NCI-H1105 (cell line): Measurements from ENCODE around the gene MAML2.

ENCODE experiments used
- DNase-seq: peaks from one replicate; lab custom pipeline; 2025; lab: John Stamatoyannopoulos, UW

The MAML2 gene

DNA sequence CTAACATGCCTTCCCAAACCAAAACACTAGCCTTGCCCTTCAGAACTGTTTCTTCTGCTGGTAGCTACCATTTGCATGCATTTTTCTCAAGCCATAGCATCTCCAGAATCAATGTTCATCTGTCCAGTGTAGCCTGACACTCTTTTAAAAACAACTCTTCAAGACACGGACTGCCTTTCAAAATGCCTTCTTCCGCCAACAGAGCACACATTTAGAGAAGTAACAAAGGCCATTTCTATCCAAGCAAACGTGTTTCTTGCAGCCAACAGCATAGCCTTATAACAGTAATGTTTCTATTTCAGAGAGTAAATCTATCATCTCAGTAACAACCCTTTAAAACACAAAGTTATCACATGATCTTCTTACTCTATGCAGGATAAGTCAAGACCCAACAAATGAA lies 275.8 kb downstream of the MAML2 start:
- no peak for DNase-seq

DNA sequence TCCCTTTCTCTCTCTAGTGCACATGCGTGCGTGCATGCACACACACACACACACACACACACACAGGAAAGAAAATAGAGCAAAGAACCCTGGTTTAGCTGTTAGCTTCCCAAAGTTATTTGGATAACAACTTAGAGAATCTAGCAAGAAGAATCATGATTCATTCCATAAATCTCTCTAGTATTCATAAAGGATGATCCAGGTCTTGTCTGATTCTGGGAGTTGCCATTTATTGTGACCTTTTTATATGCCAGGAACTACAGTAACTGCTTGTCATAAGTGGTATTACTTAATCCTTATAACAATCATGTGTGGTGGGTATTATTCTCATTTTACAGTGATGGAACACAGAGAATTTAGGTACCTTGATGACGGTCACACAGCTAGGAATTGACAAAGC lies 277.6 kb downstream of the MAML2 start:
- no peak for DNase-seq

DNA sequence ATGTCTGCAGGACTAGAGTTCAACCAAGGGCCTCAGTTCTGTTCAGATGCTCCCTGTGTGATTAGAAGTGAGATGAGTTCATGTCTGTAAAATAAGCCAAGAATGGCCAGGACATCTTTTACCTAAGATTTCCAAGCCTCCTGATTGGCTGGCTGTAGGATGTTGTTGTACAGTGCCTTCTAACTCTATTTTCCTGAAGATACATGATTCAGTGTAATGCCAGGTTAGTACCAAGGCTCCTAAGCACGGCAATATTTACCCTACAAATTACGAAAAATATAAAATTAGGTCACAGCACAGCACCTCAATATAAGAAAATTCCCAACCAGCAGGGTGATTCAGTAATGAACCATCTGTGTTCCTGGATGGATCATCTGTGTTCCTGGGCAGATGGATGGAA lies 279.1 kb downstream of the MAML2 start:
- no peak for DNase-seq

DNA sequence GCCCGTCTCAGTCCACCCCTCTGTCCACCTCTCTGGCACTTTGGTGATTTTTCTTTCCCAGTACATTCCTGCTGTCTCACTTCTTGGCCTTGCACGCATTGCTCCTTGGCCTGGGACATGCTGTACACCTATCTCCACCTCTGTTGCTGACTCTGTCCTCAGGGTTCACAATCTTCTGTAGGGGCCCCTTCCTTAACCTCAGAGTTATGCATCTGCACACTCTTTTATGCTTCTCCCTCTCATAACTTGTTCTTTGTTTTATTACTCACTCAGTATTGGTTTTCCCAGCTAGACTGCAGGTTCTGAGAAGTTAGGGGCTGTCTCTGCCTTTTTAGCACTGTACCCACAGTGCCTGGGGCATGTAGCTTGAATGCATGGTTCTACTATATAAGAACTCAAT lies 279.9 kb downstream of the MAML2 start:
- DNase-seq, result no peak

DNA sequence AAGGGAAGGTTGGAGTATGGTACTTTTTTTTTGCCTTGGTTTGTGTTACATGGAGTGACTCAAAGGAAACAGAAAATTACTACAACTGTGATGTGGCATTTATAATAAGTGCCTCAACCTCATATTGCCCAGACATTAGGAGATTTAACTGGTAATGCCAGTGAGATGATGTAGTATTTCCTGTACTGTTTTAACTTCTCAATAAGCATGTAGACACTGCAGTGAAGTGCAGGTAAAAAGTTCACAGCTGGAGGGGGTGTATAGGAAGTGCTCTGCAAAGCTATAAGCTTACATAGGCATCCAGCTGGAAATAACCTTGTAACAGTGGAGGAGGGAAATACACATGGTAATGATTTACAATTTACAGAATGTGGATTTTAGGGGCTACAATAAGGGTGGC lies 280.9 kb downstream of the MAML2 start:
- no peak for DNase-seq

DNA sequence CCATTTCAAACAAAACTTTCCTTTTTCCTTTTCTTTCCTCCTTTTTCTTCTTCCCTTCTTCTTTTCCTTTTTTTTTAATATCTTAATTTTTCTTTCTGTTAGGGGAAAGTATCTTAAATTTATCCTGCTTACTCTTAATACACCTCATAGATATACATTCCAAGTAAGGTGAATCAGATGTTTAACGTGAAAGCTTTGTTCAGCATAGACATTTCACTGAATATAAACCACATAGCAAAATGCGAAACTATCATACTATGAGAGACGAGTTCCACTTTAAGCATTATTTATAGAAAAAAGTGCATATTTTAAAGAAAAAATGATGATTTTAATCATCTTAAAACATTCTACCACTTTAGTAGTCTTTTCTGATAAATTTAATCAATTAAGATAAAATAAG lies 281.3 kb downstream of the MAML2 start:
- DNase-seq, result no peak

DNA sequence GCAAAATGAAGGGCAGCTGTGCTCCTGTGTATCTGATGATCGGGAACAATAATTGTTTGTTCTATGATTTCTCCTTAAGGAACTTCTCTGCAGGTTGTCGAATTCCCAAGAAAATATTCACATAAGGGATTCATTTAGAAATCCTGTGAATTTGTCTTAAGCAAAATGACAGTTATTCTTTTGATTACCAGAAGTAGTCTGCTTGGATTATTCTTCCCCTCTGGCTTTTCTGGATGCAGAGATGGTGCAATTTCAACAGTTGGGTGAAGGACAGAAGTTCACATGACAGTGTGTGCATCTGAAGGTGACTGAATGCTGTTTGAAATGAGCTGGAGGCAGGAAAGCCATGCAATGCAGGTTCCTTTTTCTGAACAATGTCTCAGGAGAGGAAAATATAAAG lies 281.9 kb downstream of the MAML2 start:
- no peak for DNase-seq

DNA sequence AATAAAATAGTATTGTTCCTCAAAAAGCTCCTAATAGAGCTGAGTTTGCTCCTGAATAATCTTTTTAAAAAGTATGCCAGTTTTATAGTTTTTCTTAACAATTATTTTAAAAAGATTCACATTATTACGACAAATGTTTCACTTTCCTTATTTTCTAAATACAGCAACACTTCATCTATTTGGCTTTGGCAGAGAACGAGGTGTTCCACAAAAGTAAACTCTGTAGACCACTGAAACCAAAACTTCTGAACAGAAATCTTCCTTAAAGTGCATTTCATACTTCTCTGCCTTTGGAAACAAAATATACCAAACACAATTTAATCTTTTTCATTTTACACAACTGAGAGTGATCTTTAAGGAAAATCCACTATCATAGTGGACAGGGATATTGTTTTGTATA lies 285.5 kb downstream of the MAML2 start:
- no peak for DNase-seq

DNA sequence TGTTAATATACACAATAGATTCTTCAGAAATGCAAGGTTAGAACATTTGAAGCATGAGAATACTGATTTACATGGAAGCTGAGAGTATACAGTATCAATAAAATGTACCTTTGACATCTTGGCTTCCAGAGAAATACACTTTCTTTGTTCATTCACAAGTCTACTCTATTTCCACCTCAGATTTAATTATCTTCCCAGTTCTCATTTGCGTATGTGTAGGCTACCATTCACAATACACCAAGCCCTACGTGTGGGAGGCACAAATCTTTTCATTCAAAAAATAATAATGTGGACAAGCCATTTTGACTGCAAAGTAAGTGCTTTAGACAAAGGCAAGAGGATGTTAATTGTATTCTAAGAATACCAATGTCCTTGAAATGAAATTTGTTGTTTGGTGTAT lies 286.4 kb downstream of the MAML2 start:
- DNase-seq, result no peak

DNA sequence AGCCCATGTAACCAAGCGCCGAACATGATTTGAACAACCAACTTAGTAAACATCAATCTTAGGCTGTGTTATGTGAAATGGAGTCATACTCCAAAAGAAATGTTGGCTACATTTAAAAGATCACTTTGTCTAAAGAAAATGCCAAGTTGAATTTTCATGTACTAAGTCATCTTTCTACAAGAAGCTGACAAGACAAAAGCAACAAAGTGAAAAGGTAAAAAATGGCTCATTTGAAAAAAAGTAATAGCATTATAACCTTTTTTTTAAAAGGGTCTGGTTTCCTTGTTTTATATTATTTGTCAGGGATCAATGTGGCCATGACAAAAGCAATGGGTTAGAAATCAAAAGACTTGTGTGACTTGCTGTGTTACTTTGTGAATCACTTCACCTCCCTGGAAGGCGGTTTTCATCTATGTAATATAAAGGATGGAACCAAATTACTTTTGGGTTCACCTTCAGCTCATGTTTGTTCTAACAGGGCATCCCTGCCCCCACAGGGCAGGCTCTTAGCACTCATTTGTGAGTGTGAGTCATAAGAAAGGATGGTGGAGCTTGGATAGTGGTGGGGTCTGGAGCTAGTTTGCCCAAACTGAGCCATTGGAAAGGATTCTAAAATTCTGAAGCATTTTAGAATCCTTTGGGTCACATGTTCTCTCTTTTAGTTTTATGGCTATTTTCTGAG lies 287.1 kb downstream of the MAML2 start:
- no peak for DNase-seq

DNA sequence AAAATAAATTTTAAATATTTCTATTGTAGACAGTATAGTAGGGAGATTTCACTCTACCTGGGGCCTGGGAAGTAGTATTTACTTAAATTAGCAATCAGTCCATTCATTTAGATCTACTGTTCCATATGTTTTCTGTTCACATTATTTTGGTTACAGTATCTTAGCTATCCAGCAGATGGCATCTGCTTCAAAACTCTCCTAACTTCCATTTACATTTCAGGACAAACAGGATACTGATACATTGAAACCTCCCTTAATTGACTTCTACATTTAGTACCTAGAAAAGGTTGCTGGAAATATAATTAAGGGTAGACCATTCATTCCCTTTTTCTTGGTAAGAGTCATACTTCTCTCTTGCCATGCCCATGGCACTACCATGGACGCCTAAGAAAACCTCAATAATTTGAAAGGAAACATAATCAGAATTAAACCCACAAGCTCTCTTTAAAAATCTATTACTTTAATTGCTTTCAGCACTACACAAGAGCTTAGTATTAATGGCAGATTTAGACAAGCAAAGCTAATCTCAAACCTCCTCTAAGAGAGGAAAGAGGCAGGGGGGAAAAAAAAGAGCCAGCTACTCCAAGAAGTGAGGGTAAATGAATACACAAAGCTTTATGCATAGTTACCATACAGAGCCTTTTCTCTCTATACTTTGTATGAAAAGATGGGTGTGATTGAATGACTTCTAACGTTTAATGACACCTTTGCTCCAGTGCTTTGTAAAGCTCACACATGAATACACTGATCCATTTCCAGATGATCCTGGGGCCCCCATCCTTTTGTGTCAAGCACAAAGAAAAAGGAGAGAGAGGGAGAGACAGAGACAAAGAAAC lies 287.9 kb downstream of the MAML2 start:
- DNase-seq, result peak; percentile 20

DNA sequence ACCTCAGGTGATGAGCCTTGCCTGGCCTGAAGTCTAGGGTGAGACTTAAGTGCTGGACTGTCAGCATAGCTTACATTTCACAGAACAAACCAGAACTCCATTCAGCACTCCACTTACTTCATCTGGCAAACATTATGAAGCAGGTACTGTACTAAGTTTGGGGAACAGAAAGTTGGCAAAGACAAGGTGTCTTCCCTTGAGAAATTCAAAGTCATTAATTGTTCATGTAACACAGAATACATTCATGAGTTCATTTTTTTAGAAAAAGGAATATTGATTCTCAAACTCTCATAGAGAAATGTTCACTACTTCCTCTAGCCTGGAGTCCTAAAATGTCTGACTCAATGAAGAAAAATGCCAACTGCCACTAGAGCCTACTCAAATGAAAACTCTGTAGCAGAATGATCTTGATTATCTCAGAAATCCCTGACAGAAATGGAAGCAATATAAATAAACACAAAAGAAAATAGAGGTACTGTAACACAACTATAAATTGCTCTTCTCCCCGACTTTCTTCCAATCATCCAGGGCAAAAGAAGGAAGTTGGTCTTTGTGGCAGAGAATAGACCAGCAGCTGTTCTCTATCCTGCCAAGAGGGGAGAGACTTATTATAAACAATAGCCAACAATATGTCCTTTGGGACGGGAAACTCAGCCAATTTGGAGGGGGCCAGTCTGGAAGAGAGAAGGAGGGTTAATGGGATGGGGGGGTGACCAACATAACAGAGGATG lies 289.9 kb downstream of the MAML2 start:
- DNase-seq, result no peak

DNA sequence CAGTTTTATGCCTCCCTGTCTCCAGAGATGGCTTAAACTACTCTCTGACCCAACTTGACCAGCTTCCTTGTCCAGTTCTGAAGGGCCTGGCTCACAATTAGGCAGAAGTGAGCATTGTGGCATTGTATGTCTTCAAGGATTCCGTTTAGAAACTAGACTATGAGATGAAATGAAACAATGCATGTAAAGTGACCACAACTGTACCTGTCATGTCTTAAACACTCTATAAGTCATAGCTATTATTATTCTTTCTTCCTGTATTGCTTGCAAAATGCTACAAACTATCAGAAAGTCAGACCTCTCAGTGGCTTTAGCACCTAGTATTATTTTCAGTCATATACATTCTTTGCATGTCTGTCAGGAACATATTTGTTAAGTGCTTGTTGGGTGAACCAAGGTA lies 291.2 kb downstream of the MAML2 start:
- DNase-seq, result no peak

DNA sequence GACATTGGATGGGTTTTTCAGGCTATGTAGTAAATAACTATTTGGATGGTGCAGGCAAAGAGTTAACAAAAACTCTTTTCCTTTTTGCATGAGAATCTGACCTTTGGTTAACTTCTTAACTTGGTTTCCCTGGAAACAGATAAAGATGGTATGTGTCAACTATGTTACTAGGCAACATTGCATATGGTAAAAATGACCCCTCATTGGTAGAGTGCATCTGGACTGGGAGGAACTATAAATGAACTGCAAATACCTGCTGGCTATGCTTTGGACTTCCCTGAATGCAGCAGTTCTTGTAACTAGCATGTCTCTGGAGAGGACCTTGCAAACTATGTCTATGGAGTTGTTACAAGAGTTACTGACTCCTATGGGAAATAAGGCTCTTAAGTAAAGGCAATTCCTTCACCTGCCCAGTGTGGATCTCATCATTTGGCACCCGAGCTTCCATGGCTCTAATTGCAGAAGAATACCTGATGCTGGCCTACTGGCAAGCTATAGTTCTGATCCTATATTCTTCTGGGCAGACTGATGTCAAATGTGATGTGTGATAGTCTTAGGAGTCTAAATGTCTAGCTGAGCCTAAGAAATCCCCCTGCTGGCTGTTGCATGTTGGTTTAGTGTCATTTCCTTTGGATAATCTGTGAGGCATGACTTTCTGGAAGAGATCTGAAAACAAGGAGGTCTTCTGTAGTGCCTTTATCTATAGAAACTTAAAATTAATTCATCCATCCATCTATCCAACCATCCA lies 292.4 kb downstream of the MAML2 start:
- DNase-seq, result no peak

DNA sequence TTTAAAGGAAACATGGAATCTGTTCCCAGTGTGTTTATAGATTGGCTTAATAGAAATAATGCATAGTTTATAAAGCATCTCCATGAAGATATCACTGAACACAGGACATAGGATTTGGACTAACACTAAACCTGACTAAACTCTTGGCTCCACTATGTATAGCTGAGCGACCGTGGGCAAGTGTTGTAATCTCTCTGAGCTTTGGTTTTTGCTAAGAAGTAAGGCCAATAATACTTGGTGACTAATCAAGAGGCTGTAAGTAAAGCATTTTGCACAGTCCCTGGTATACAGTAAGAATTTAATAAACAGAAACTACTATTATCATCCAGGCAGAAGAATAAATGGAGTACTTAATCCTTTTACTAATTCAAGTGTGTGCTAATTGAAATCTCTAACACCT lies 293.6 kb downstream of the MAML2 start:
- no peak for DNase-seq

DNA sequence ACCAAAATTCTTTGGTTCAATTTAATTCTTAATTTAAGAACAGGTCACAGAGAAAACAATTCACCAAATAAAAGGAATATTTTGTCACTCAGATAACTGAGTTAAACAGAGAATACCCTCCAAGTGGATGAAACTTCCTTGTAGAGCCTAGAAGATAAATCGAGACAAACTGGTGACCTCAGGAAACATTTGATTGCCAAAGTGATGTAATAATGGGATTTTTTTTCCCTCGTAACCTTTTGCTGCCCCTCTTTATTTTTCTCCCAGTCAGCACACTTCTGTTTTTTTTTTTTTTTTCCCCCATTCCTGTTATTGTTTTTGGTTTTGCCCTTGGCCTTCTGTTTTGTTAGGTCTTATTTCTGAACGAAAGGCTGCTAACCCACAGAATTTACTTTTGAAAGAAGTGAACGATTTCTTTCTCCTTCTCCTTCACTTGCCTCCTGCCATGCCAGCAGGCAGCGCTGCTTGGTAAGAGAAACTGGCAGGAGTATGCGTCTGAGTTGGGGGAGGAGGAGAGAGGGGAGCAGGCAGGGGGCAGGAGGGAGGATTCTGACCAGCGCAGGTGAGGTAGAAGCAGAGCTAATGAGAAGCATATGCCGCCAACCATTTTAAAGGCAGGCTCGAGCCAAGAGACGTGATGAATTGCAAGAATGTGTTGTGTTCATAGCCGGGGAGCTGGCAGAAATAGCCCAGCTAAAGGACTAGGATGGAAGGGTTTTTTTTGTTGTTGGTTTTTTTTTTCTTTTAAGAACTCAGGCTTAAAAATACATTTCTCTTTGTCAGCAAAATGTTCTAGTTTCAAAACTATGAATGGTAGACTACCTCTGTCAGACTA lies 297.2 kb downstream of the MAML2 start:
- DNase-seq, result no peak

DNA sequence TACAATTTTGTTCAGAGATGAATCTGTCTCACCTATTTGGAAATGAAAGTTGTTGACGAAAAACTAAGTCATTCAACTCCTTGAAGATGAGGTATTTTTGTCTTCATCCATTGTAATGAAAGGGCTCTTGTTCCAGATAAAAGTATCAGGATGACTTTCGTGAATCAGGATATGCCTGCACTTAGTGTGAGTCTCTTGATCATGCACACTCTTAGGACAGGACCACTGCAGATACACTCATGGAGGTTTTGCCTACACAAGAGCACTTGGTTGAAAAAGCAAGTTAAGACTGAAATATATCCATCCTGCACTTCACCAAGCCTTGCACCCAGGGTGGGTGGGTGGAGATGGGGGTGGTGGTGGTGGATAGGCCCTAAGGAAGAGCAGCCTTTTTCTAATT lies 298.2 kb downstream of the MAML2 start:
- DNase-seq, result no peak

DNA sequence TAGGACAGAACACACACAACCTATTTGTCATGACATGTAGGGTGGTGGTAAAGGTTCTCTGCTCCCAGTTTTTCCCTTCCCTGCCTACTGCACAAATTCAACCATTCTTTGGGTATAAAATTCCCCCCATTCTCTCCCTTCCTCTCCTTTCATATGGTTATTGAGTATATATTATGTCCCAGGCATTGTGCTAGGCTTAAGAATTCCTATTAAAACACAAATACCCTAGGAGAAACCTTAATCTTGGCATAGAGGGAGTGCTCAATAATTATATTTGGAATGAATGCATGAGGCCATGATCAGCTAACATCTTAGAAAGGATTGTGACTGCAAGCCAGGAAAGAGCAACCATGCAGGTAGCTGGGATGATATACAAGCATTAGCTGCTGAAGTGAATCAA lies 298.7 kb downstream of the MAML2 start:
- no peak for DNase-seq

DNA sequence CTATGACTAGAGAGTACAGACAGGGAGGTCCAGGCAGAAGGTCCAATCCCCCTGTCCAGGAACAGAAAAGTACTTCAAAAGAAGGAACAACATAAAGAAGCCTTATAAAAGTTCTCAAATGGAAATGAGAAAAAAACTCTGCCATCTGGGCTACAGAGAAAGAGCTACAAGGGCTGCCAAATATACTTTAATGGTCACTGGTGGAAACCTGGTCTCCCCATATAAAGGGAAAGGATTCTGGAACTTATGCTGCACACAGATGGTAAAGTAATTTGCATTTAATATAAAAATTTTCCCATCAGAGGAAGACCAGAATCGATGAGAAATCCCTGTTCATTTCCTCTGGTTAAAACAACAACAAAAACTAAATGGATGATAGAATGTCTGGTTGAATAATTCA lies 299.7 kb downstream of the MAML2 start:
- no peak for DNase-seq

DNA sequence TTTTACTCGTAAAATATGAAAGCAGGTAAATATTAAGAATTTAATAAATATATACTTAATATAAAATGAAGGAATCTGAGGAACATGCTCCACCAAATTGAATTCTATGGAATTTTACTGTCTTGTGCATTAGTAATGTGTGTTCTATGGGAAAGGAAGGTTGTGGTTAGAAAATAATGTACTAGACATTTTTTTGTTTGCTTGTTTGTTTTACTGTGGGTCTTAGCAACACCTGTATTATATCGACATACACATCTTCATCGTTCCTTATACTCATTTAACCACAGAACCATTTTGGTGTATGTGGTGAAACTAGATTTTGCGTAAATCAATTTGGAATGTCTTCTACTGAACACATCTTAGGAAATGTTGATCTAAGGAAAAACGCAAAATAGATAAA lies 304.9 kb downstream of the MAML2 start:
- DNase-seq, result no peak

DNA sequence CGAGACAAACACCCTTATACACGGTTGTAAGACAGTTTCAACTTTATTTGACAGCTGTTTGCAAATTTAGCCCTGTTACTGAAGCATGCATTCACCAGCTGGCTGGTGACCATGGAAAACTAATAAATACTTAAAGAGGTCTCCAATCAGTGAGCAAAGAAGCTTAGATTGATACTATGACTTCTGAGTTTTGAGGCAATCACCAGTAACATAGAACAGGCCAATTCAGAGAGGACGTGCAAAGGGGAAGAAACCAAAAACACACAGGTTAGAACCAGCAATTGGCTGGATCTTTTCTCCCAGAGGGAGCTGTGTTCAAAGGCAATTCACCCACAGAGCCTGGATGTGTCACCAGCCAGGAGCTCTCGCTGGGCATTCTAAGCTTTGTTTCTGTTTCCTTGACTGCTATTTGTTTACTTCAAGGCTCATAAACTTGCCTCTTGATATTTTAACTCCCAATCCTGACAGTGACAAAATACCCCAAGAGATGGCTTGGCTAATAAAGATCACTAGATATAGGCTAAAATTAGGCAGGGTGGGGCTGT lies 305.5 kb downstream of the MAML2 start:
- no peak for DNase-seq
